ENCODE results near the gene OSBPL2. TPM values are rescaled to one million over a fixed set of nuclear protein-coding genes. Genes with fewer than 3 reads are reported as not detected.

OSBPL2 gene
- total and polyA plus RNA-seq, 7 donors = 27.0 to 36.8 (median 31.7) TPM

GRCh38 chr20:62232770-62233645 is 5.3 kb upstream of the OSBPL2 start:
- no peak overlapping the region for H3K4me3 ChIP-seq
- WGBS, 2 donors = 73% methylated on average over 18 of the region's 18 CpGs
- TF ChIP-seq POLR2A (IDR thresholded peaks at IDR 0.05) (no peak), POLR2AphosphoS5 (IDR thresholded peaks at IDR 0.05) (no peak), EP300 (IDR thresholded peaks at IDR 0.05) (no peak), CTCF (IDR thresholded peaks at IDR 0.05) (no peak)
- DNase-seq = no peak
- H3K9me3 ChIP-seq = no peaks in the 10 kb centered on the region
- H3K27ac ChIP-seq = no peak overlapping the region
- H3K36me3 ChIP-seq = no peaks in the 10 kb centered on the region
- peaks cover 0 to 41% (median 27%) of the 10 kb centered on the region in 3 donors for H3K27me3 ChIP-seq
- intact Hi-C loops (cut with DNase I) = no loop called here
- peaks cover 0 to 7% (median 5%) of the 10 kb centered on the region in 4 donors for H3K4me1 ChIP-seq

- Histone ChIP-seq H3K36me3 (no peaks in the 10 kb centered on the region), H3K27ac (no peak overlapping the region), H3K27me3 (peaks cover 0 to 34% (median 23%) of the 10 kb centered on the region in 3 donors), H3K9me3 (no peaks in the 10 kb centered on the region), H3K4me3 (no peak overlapping the region), H3K4me1 (peaks cover 0 to 7% (median 5%) of the 10 kb centered on the region in 4 donors)
- no peak for DNase-seq
- WGBS, 2 donors = 88 to 94% methylated on average over 4 of the region's 4 CpGs
- intact Hi-C loops (cut with DNase I) = no loop called here
- TF ChIP-seq POLR2A (IDR thresholded peaks at IDR 0.05) = no peak
- no peak for TF ChIP-seq POLR2AphosphoS5 (IDR thresholded peaks at IDR 0.05)
- no peak for TF ChIP-seq EP300 (IDR thresholded peaks at IDR 0.05)
- TF ChIP-seq CTCF (IDR thresholded peaks at IDR 0.05) = no peak
Measured at GRCh38 chr20:62233684-62234083, 4.6 kb upstream of the OSBPL2 start.

GRCh38 chr20:62234339-62234738 is 4.0 kb upstream of the OSBPL2 start:
- TF ChIP-seq CTCF (IDR thresholded peaks at IDR 0.05) (no peak), POLR2A (IDR thresholded peaks at IDR 0.05) (no peak)
- no peaks in the 10 kb centered on the region for H3K36me3 ChIP-seq
- H3K9me3 ChIP-seq = no peaks in the 10 kb centered on the region
- H3K4me1 ChIP-seq = peaks cover 0 to 11% (median 11%) of the 10 kb centered on the region in 4 donors
- no peak for DNase-seq
- no peak overlapping the region for H3K27ac ChIP-seq
- WGBS, 2 donors = 27 to 61% methylated on average over 5 of the region's 5 CpGs
- H3K27me3 ChIP-seq = peaks cover 0 to 32% (median 23%) of the 10 kb centered on the region in 3 donors
- intact Hi-C loops (cut with DNase I) = no loop called here
- no peak overlapping the region for H3K4me3 ChIP-seq

- intact Hi-C loops (cut with DNase I) = loop anchor here (5.0 kb wide), 2 partner anchors 93 to 152 kb away; partner anchors contain the start of genes PSMA7, RPS21 and SS18L1
- no peak overlapping the region for H3K4me3 ChIP-seq
- WGBS, 2 donors = 84 to 86% methylated on average over 16 of the region's 16 CpGs
- H3K27me3 ChIP-seq = peaks cover 0 to 32% (median 23%) of the 10 kb centered on the region in 3 donors
- TF ChIP-seq CTCF (IDR thresholded peaks at IDR 0.05) (no peak), EP300 (IDR thresholded peaks at IDR 0.05) (no peak), POLR2A (IDR thresholded peaks at IDR 0.05) (no peak), POLR2AphosphoS5 (IDR thresholded peaks at IDR 0.05) (no peak)
- DNase-seq = no peak
- peaks cover 0 to 20% (median 19%) of the 10 kb centered on the region in 4 donors for H3K4me1 ChIP-seq
- H3K27ac ChIP-seq = no peak overlapping the region
- H3K9me3 ChIP-seq = no peaks in the 10 kb centered on the region
- H3K36me3 ChIP-seq = no peaks in the 10 kb centered on the region
Measured at GRCh38 chr20:62235001-62235776, 3.1 kb upstream of the OSBPL2 start.
